ENCODE data around the gene PROSER2.

- TF ChIP-seq CTCF (IDR thresholded peaks at IDR 0.05; ENCODE audit: low read length) (no peak), EZH2 (optimal IDR thresholded peaks at IDR 0.05; ENCODE audit: low read depth, low read length) (no peak), EZH2phosphoT487 (IDR thresholded peaks at IDR 0.05; ENCODE audit: low read length) (no peak)
Observed at GRCh38 chr10:11845113-11845512, 22.0 kb downstream of the PROSER2 start.

Data from MM.1S (cell line).